Measurements from ENCODE around the gene QSOX2. TPM values are rescaled to one million over a fixed set of nuclear protein-coding genes. Genes with fewer than 3 reads are reported as not detected.

Gene QSOX2
- total RNA-seq, 1 donor = 12.7 TPM

GRCh38 chr9:136192289-136193126 lies 53.1 kb downstream of the QSOX2 start:
- Histone ChIP-seq H2AFZ (ENCODE audit: low read length) (no peak overlapping the region), H3K4me2 (ENCODE audit: insufficient read depth, low read length) (no peak overlapping the region), H3K4me1 (ENCODE audit: insufficient read depth, low read length) (no peaks in the 10 kb centered on the region), H3K27me3 (ENCODE audit: insufficient read depth, low read length) (peaks cover 74% of the 10 kb centered on the region), H3K36me3 (ENCODE audit: insufficient read depth, low read length) (no peaks in the 10 kb centered on the region), H4K20me1 (ENCODE audit: insufficient read depth, low read length) (no peaks in the 10 kb centered on the region), H3K27ac (ENCODE audit: low read depth, low read length) (no peak overlapping the region), H3K9me3 (ENCODE audit: low read depth, low read length) (no peaks in the 10 kb centered on the region), H3K79me2 (ENCODE audit: insufficient read depth, low read length) (no peaks in the 10 kb centered on the region), H3K4me3 (ENCODE audit: insufficient read depth, low read length) (no peak overlapping the region)
- TF ChIP-seq, protein P1, sequence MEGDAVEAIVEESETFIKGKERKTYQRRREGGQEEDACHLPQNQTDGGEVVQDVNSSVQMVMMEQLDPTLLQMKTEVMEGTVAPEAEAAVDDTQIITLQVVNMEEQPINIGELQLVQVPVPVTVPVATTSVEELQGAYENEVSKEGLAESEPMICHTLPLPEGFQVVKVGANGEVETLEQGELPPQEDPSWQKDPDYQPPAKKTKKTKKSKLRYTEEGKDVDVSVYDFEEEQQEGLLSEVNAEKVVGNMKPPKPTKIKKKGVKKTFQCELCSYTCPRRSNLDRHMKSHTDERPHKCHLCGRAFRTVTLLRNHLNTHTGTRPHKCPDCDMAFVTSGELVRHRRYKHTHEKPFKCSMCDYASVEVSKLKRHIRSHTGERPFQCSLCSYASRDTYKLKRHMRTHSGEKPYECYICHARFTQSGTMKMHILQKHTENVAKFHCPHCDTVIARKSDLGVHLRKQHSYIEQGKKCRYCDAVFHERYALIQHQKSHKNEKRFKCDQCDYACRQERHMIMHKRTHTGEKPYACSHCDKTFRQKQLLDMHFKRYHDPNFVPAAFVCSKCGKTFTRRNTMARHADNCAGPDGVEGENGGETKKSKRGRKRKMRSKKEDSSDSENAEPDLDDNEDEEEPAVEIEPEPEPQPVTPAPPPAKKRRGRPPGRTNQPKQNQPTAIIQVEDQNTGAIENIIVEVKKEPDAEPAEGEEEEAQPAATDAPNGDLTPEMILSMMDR (IDR thresholded peaks at IDR 0.05; ENCODE audit: extremely low read depth, low read depth, low read length) = no peak
- DNase-seq (ENCODE audit: insufficient read length, low spot score, missing footprints) = no peak

DNA sequence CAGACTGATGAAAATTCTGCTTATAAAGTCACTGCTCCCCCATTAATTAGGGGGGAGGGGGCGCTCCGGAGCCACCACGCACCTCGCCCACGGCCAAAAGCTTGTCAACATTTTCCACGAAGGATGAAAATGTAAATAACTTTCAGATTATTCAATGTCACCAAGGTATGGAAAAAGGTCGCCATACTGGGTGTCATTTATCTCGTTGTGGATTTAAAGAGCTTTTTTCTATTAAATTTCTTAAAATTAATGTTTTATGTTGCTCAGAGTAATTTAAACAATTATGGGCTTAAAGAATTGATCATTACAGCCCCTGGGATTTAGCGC lies 53.7 kb downstream of the QSOX2 start:
- H4K20me1 ChIP-seq (ENCODE audit: insufficient read depth, low read length) = no peaks in the 10 kb centered on the region
- H3K36me3 ChIP-seq (ENCODE audit: insufficient read depth, low read length) = no peaks in the 10 kb centered on the region
- peaks cover 70% of the 10 kb centered on the region for H3K27me3 ChIP-seq (ENCODE audit: insufficient read depth, low read length)
- TF ChIP-seq, protein P1 (IDR thresholded peaks at IDR 0.05; ENCODE audit: extremely low read depth, low read depth, low read length) = no peak
- H3K4me3 ChIP-seq (ENCODE audit: insufficient read depth, low read length) = no peak overlapping the region
- H3K4me1 ChIP-seq (ENCODE audit: insufficient read depth, low read length) = no peaks in the 10 kb centered on the region
- no peaks in the 10 kb centered on the region for H3K79me2 ChIP-seq (ENCODE audit: insufficient read depth, low read length)
- no peak overlapping the region for H3K27ac ChIP-seq (ENCODE audit: low read depth, low read length)
- H3K4me2 ChIP-seq (ENCODE audit: insufficient read depth, low read length) = no peak overlapping the region
- no peak overlapping the region for H2AFZ ChIP-seq (ENCODE audit: low read length)
- no peak for DNase-seq (ENCODE audit: insufficient read length, low spot score, missing footprints)
- H3K9me3 ChIP-seq (ENCODE audit: low read depth, low read length) = no peaks in the 10 kb centered on the region

DNA sequence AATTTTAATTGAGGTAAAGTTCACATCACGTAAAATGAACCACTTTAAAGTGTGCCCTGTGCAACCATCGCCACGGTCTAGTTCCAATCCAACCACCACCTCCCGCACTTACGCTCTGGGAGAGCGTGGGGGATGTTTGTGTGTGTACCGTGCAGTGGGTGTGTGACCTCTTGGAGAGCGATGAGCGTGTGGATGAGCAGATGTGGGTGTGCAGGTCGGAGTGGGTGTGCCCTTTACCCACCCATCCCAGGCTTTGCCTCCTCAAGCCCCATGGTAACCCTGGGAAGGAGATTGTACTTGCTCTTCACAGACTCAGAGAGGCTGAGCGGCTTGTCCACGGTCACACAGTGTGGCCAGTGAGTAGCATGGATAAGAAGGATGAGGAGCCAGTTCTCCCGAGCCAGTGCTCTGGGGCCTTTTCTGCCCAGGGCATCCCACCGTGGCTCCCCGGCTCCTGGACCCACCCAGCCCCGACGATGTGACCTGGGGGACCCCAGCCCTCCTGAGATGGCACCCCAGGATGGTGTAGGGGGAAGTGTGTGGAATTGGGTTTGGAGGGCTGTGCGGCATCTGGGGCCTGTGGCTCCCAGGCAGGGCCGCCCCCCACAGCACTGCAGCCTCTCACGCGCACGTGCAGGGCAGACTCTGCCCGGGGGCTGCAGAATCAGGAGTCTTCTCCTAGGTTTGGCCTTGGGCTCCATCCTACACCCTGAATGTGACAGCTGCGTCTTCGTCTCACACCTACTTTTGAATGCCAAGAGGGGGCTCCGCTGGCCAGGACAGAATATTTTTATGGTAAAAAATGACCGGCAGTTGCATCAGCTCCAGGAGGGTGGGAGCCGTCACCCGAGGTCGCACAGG lies 54.3 kb downstream of the QSOX2 start:
- Histone ChIP-seq H3K9me3 (ENCODE audit: low read depth, low read length) (no peaks in the 10 kb centered on the region), H3K4me2 (ENCODE audit: insufficient read depth, low read length) (no peak overlapping the region), H3K36me3 (ENCODE audit: insufficient read depth, low read length) (no peaks in the 10 kb centered on the region), H3K27me3 (ENCODE audit: insufficient read depth, low read length) (peaks cover 64% of the 10 kb centered on the region), H3K4me3 (ENCODE audit: insufficient read depth, low read length) (no peak overlapping the region), H2AFZ (ENCODE audit: low read length) (no peak overlapping the region), H3K79me2 (ENCODE audit: insufficient read depth, low read length) (no peaks in the 10 kb centered on the region), H4K20me1 (ENCODE audit: insufficient read depth, low read length) (no peaks in the 10 kb centered on the region), H3K27ac (ENCODE audit: low read depth, low read length) (no peak overlapping the region), H3K4me1 (ENCODE audit: insufficient read depth, low read length) (no peaks in the 10 kb centered on the region)
- DNase-seq (ENCODE audit: insufficient read length, low spot score, missing footprints) = no peak
- TF ChIP-seq, protein P1 (IDR thresholded peaks at IDR 0.05; ENCODE audit: extremely low read depth, low read depth, low read length) = no peak

DNA sequence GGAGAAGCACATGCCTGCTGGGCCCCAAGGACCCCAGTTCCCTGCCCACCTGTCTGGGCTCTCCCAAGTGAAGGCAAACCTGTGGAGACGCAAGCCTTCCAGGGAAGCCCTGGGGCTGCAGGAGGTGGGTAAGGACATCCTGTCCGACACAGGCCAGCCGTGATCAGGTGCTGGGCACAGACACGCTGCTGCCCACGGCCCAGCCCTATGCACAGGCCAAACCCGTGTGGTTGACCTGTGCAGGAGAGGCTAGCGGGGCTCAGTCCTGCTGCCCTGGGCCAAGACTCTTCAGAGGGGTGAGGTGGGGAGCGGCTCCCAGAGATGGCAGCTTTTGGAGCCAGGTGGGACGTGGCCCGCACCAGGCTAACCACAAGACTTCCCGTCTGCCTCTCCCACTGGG lies 55.0 kb downstream of the QSOX2 start:
- H3K4me1 ChIP-seq (ENCODE audit: insufficient read depth, low read length) = no peaks in the 10 kb centered on the region
- TF ChIP-seq, protein P1 (IDR thresholded peaks at IDR 0.05; ENCODE audit: extremely low read depth, low read depth, low read length) = no peak
- DNase-seq (ENCODE audit: insufficient read length, low spot score, missing footprints) = no peak
- H3K4me3 ChIP-seq (ENCODE audit: insufficient read depth, low read length) = no peak overlapping the region
- no peaks in the 10 kb centered on the region for H3K9me3 ChIP-seq (ENCODE audit: low read depth, low read length)
- H2AFZ ChIP-seq (ENCODE audit: low read length) = no peak overlapping the region
- no peaks in the 10 kb centered on the region for H3K36me3 ChIP-seq (ENCODE audit: insufficient read depth, low read length)
- no peaks in the 10 kb centered on the region for H3K79me2 ChIP-seq (ENCODE audit: insufficient read depth, low read length)
- H3K4me2 ChIP-seq (ENCODE audit: insufficient read depth, low read length) = no peak overlapping the region
- peaks cover 57% of the 10 kb centered on the region for H3K27me3 ChIP-seq (ENCODE audit: insufficient read depth, low read length)
- no peaks in the 10 kb centered on the region for H4K20me1 ChIP-seq (ENCODE audit: insufficient read depth, low read length)
- no peak overlapping the region for H3K27ac ChIP-seq (ENCODE audit: low read depth, low read length)
